SW 1271 (cell line): ENCODE measurements around the gene SHMT1.

Experiments used
- DNase-seq, 2 experiments: peaks; one replicate each; lab custom pipeline; 2025; lab: John Stamatoyannopoulos, UW

The SHMT1 gene

DNA sequence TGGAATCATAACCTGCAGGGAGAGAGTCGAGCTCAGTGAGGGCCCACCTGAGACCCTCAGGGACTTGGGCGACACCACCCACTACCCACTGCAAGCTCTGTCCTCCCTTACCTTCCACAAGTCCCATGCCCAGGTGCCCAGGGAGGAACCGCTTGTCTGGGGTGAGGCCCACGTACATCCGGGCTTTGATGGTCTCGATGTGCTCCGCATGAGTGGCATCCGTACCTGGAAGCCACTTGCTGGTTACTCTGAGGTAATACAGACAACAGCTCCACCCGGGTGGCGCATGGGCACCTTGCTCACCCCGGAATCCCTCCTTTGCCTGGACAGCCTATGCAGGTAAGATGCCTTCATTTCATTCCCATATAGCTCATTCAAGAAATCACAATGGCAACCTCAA is 78.1 kb downstream of the SHMT1 start:
- DNase-seq = no peak

GRCh38 chr17:18281788-18282187 is 81.6 kb downstream of the SHMT1 start:
- DNase-seq = no peak

DNA sequence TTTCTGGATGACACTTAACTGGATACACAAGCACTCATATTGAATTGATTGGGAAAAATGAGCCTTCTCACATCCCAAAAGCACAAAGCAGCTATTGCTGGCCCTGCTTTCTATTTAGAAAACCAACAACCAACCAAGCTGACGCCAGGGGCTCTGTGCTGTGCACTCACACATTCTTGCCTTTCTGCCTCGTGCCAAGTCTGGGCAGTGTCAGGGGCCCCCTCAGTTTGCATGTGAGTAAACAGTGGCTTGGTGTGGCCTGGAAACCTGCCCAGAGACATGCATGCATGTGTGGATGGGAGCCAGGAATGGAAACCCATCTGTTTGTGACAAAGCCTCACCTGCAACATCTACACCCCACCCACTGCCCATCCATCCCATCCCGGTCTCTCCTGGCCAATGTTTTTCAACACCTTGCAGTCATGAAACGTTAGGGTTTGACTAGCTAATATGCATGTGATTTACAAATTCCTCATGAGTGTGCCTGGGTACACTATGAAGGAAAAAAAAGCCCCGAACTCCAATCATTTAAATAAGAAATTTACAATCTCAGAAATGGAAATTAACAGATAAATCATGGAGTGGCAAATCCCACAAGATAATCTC is 82.5 kb downstream of the SHMT1 start:
- DNase-seq = no peak

GRCh38 chr17:18280249-18280648 is 83.1 kb downstream of the SHMT1 start:
- no peak for DNase-seq

DNA sequence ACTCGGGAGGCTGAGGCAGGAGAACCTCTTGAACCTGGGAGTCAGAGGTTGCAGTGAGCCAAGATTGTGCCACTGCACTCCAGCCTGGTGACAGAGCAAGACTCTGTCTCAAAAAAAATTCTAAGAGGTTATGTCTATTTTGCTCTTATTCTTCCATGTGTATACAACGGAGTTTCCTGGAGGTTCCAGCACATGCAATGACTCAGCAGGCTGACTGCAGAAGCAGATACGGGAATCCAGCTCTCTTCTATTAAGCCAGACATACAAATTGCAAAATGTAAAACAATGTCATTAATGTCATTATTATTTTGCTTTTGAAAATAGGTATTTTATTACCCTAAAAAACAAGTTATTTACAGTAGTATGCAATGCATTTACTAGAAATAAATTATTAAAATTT is 84.5 kb downstream of the SHMT1 start:
- DNase-seq = no peak
